ENCODE results near the gene COL16A1.

Gene COL16A1

DNA sequence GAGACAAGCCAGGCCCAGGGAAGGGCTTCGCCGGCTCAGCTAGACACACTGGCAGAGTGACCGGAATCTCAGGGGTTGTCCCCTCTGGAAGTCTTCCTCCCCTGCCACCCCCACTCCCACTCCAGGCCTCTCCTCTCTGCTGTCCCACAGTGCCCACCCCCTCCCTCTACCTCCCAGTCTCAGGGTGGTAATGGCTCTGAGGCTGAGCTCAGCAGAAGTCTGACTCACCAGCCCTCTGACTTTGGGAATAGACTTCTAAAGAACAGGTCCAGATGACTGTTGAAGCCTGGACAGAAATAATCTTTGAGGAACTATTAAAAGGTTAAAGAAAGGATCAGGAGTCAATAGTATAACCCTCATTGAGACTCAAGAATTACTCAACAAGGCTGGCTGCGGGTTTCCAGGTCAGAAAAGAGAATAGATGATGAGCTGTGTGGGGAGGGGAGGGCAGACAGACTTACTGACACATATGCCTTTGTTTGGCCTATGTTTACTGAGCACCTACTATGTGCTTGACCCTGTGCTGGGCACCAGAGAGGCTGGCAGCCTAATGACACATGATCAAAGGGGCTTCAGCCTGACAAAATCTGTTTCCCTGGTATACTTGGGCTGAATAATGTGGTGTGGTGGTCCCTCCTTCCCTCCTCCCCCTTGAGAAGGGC, 78.1 kb downstream of the COL16A1 start:
- no peak for DNase-seq (ENCODE audit: low read depth, low spot score)

- DNase-seq (ENCODE audit: low read depth, low spot score) = no peak
Measured at GRCh38 chr1:31624731-31625514, 78.9 kb downstream of the COL16A1 start.

DNA sequence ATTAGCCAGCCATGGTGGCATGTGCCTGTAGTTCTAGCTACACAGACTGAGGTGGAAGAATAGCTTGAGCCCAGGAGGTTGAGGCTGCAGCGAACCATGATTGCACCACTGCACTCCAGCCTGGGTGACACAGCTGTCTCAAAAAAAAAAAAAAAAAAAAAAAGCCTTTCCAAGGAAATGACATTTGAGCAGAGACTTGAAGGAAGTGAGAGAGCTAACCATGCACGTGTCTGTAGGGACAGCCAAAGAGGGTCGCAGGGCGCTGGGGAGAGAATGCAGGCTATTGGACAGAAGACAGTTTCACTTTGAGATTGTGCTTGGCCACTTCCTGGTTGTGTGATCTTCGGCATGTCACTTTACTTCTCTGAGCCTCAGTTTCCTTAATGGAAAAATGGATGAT, 79.5 kb downstream of the COL16A1 start:
- DNase-seq (ENCODE audit: low read depth, low spot score) = no peak

GRCh38 chr1:31623365-31623764, 80.5 kb downstream of the COL16A1 start:
- DNase-seq (ENCODE audit: low read depth, low spot score) = no peak

- DNase-seq (ENCODE audit: low read depth, low spot score) = no peak
Measured at GRCh38 chr1:31621847-31622730, 81.7 kb downstream of the COL16A1 start.

GRCh38 chr1:31621498-31621820, 82.4 kb downstream of the COL16A1 start:
- DNase-seq (ENCODE audit: low read depth, low spot score) = no peak

DNA sequence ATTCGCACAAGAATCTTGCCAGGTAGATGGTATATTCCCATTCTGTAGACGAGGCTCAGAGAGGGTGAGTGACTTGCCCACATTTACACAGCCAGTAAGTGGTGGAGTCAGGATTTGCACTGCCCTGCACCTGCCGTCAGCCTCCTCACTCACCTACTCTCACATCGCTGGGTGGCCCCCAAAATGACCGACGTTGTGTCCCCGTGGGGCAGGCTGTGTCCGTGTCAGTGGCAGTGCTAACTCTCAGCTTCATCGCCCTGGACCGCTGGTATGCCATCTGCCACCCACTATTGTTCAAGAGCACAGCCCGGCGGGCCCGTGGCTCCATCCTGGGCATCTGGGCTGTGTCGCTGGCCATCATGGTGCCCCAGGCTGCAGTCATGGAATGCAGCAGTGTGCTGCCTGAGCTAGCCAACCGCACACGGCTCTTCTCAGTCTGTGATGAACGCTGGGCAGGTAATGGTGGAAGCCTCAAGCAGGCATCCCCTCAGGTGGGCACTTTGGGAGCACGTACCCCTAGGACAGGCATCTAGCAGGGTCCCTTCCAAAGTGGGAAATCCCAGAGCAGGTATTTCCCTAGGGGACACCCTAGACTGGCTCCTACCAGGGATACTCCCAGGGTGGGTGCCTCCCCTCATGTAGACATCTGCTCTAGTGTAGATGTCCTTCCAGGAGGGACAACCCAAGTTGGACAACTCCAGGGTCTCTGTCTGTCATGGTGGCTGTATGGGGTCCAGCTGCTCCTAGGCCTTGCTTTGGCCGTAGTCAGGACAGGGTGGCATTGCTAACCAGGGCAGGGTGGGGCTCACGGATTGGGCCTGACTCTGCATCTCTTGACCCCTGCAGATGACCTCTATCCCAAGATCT, 83.0 kb downstream of the COL16A1 start:
- DNase-seq (ENCODE audit: low read depth, low spot score) = no peak

GRCh38 chr1:31618916-31619846, 84.6 kb downstream of the COL16A1 start:
- DNase-seq (ENCODE audit: low read depth, low spot score) = no peak

DNA sequence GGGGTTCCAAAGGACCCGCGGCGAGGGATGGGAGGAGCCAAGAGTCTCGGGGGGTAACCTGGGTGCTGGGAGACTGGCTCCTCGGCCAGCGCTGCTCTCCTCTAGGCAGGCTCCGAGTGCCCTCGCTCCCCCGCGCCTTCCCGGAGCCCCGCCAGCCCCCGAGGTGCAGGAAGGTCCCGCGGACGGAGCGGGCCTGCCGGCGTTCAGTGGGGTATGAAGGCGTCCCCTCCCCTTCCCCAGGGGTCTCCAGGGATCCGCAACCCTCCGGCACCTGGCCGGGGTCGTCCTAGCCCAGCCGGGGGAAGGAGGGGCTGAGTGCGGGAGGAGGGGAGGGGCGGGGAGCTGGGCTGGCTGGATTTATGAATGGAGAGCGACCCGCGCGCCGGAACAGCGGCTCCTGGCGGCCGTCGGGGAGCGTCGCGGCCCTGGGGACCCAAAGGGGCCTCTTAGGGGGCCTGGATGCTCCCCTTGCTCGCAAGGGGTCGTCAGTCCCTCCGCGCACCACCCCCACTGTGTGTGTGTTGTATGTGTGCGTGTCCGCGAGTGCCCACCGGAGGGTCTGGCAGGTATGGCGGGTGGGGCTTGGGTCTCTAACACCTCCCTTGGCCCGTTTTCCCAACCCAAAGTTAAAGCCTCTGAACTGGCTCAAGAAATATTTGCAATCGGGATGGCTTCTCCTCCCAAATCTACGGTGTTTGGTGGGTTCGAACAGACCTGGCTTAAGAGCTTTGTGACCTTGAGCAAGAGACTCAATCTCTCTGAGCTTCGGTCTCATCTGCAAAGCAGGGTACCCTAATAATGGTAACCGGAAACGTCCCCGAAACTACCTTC, 85.7 kb downstream of the COL16A1 start:
- DNase-seq (ENCODE audit: low read depth, low spot score) = no peak

- no peak for DNase-seq (ENCODE audit: low read depth, low spot score)
Measured at GRCh38 chr1:31617218-31617915, 86.5 kb downstream of the COL16A1 start, which contains the start of gene HCRTR1. Gene HCRTR1, plus strand, starts transcription at chr1:31617689. Its CDS starts 1,504 bp downstream, at chr1:31619193.

GRCh38 chr1:31615939-31616338, 87.9 kb downstream of the COL16A1 start:
- DNase-seq (ENCODE audit: low read depth, low spot score) = no peak

- DNase-seq (ENCODE audit: low read depth, low spot score) = no peak
Measured at GRCh38 chr1:31615414-31615813, 88.4 kb downstream of the COL16A1 start.

- no peak for DNase-seq (ENCODE audit: low read depth, low spot score)
Measured at GRCh38 chr1:31614414-31615005, 89.3 kb downstream of the COL16A1 start.

DNA sequence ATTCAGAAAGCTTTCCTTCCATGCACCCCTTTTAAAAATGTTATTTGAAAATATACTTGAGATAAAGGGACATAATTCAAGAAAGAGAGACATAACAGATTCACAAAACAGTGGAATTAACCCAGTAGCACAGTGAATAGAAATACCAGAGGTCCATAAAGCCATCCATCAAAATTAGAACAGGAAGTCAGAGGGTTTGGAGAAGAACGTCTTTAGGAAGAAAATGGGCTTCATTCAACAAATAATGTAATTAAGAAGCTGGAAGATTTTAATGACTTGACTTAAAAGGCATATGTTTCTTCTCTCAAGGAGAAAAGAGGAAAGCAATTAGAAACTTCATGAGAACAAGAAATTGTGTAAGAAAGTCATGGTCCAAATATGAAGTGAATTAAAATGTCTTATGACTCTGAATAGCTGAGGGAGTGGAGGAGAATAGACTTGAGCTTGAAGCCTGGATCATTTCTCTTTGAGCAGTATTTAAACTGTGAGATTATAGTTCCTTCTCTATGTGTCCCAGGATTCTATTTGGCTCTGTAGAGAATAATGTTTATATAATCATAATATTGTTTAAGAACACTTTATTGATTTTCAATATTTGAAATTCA, 94.2 kb downstream of the COL16A1 start:
- no peak for DNase-seq (ENCODE audit: low read depth, low spot score)

GRCh38 chr1:31607360-31607759, 96.5 kb downstream of the COL16A1 start:
- DNase-seq (ENCODE audit: low read depth, low spot score) = no peak

DNA sequence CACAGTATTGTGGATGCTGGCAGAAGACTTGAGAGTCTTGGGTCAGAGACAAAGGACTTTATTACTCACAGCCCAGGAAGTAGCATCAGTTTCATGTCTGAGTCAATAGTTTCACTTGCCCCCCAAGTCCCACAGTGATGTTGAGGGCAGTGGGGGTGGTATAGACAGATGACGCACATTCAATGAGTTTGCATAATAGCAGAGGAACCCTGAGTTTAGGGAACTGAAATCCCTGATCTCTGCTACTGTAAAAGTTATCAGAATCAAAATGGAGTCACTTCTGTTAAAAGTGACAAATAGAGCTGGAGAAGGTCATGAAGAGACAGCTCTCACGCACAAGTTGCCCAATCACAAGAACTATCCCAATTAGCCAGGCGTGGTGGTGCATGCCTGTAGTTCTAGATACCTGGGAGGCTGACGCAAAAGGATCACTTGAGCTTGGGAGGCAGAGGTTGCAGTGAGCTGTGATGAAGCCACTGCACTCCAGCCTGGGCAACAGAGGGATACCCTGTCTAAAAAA, 97.8 kb downstream of the COL16A1 start:
- DNase-seq (ENCODE audit: low read depth, low spot score) = no peak

Measured in activated CD4-positive, CD25-positive, alpha-beta regulatory T cell treated with anti-CD3 and anti-CD28 coated beads, Interleukin-2, amount 50 U/mL, for 16 hours (primary cell).